Heart left ventricle (tissue), 11 donors: ENCODE data around the gene AVL9. TPM values are rescaled to one million over a fixed set of nuclear protein-coding genes. Genes with fewer than 3 reads are reported as not detected.

Experiments
- polyA plus RNA-seq, 2 donors: library from polyadenylated mRNA; stranded (reverse); fragments of 200-250 nt; gene quantifications; one replicate each; pipeline ENCODE4 v1.2.3, GENCODE V29; 2013
- total RNA-seq, 9 donors: library from RNA; depleted of rRNA in 2 of 9; stranded (reverse); fragments of >200 nt in 2 of 9; fragmentation: NEBNext Ultra II Directional in 3 of 9; extraction: Animal tissue kit (Norgen Biotek cat#: 25700) in 3 of 9; gene quantifications; one replicate each; pipeline versions ENCODE4 v1.1.0 to v1.2.4, GENCODE V29; 2016 to 2023
- donor health status: ischemic (EF 13 %, LVEDD 7.1; RV severe dilation, severe dysfunction).
- donor health status: healthy with polysubstance abuse.
- donor health status: DM: no; HTN: yes; CAD: no.
- donor health status: DM: no; HTN: no; CAD: no.
- donor health status: ischemic (EF 25% LVEDD 5.7; RV mildly dilated, moderate dysfunction).
- donor health status: healthy.
- donor health status: DM: yes; HTN: yes; CAD: no.
- donor health status: PGD.
- donor health status: nonischemic (EF 23%, LVEDD 6.1; RV moderate dilation, normal function).

Gene AVL9
- total and polyA plus RNA-seq, 11 donors: 4.6 to 22.3 (median 15.6) TPM

Other genes starting within 250 kb of the AVL9 start
- gene LSM5, start 5.1 kb upstream of the AVL9 start, total RNA-seq: 10 to 100 TPM; 10.8 to 43.0 (median 35.6) TPM
- gene LSM5, start 5.1 kb upstream of the AVL9 start, polyA plus RNA-seq: 10 to 100 TPM; 55.2 to 67.5 TPM